ENCODE measurements around the gene SV2C. TPM values are rescaled to one million over a fixed set of nuclear protein-coding genes. Genes with fewer than 3 reads are reported as not detected.

Gene SV2C
- total and polyA plus RNA-seq, 2 donors (not counting 1 experiment from before 2014, with no cell fraction given): not detected

- no peak overlapping the region for H3K9ac ChIP-seq (ENCODE audit: low read length)
- no CpG with 5 or more reads among the region's 1 CpG for WGBS (ENCODE audit: insufficient coverage)
- H3K9me3 ChIP-seq (ENCODE audit: control extremely low read depth in 1 of 3, control insufficient read depth in 2 of 3, insufficient read depth in 1 of 3, low read length in 2 of 3): no peaks in the 10 kb centered on the region
- intact Hi-C loops (cut with micrococcal nuclease): no loop called here
- no peaks in the 10 kb centered on the region for H3K27me3 ChIP-seq (replicated peaks in 1 of 4; ENCODE audit: control extremely low read depth in 1 of 4, control insufficient read depth in 3 of 4, insufficient read depth in 4 of 4, low read length in 3 of 4)
- H3K9me3 Mint-ChIP-seq (ENCODE audit: insufficient read depth): no peaks in the 10 kb centered on the region
- no peak overlapping the region for H3K4me3 Mint-ChIP-seq
- no peaks in the 10 kb centered on the region for H3K36me3 ChIP-seq (replicated peaks in 1 of 2; ENCODE audit: control extremely low read depth in 1 of 2, control insufficient read depth in 1 of 2, extremely low read depth in 1 of 2, insufficient read depth in 2 of 2, low read length in 1 of 2)
- POLR2A ChIA-PET: interaction anchor here (0.6 kb wide), 1 partner anchor 23 kb away, joined by 7 read pairs; the partner anchor contains the start of gene IQGAP2
- no peak overlapping the region for H3K4me3 ChIP-seq (ENCODE audit: control extremely low read depth in 1 of 5, extremely low read depth in 1 of 5, insufficient read depth in 1 of 5, low read depth in 2 of 5, low read length in 4 of 5)
- no peaks in the 10 kb centered on the region for H3K79me2 ChIP-seq (ENCODE audit: control insufficient read depth, insufficient read depth, low read length)
- DNase-seq (no peak), ATAC-seq (ENCODE audit: low read depth) (no peak)
- H4K20me1 ChIP-seq (ENCODE audit: control insufficient read depth, insufficient read depth, low read length, poor library complexity, severe bottlenecking): no peaks in the 10 kb centered on the region
- no peaks in the 10 kb centered on the region for H3K4me1 ChIP-seq (ENCODE audit: control insufficient read depth in 2 of 2, insufficient read depth in 2 of 2, low read length in 2 of 2)
- no peaks in the 10 kb centered on the region for H3K4me1 Mint-ChIP-seq
- CTCF ChIA-PET: interaction anchor here (1.1 kb wide), 1 partner anchor 27 kb away, joined by 3 read pairs; no protein-coding TSS in a partner anchor
- H3K4me2 ChIP-seq (replicated peaks; ENCODE audit: low read depth, low read length, poor library complexity, severe bottlenecking): no peak overlapping the region
- H3K27ac Mint-ChIP-seq: no peak overlapping the region
- H3K27ac ChIP-seq (ENCODE audit: low read length in 2 of 2): no peak overlapping the region
- no peaks in the 10 kb centered on the region for H3K27me3 Mint-ChIP-seq
- no peak overlapping the region for H2AFZ ChIP-seq (ENCODE audit: insufficient read depth, low read depth, low read length, poor library complexity, severe bottlenecking)
- TF ChIP-seq EZH2 (IDR thresholded peaks at IDR 0.05; ENCODE audit: borderline replicate concordance, insufficient read depth, low read depth, low read length, poor library complexity, severe bottlenecking) (no peak), CTCF (IDR thresholded peaks at IDR 0.05) (no peak)
Measured at GRCh38 chr5:76379855-76380254, 296.7 kb downstream of the SV2C start.

- H3K79me2 ChIP-seq (ENCODE audit: control insufficient read depth, insufficient read depth, low read length): no peaks in the 10 kb centered on the region
- no peak for TF ChIP-seq EZH2 (IDR thresholded peaks at IDR 0.05; ENCODE audit: borderline replicate concordance, insufficient read depth, low read depth, low read length, poor library complexity, severe bottlenecking)
- no peak for TF ChIP-seq CTCF (IDR thresholded peaks at IDR 0.05)
- no peak overlapping the region for H3K4me3 ChIP-seq (ENCODE audit: control extremely low read depth in 1 of 5, extremely low read depth in 1 of 5, insufficient read depth in 1 of 5, low read depth in 2 of 5, low read length in 4 of 5)
- ATAC-seq (ENCODE audit: low read depth): no peak
- no peaks in the 10 kb centered on the region for H3K36me3 ChIP-seq (replicated peaks in 1 of 2; ENCODE audit: control extremely low read depth in 1 of 2, control insufficient read depth in 1 of 2, extremely low read depth in 1 of 2, insufficient read depth in 2 of 2, low read length in 1 of 2)
- ChIA-PET POLR2A (no interaction called here), CTCF (no interaction called here)
- H2AFZ ChIP-seq (ENCODE audit: insufficient read depth, low read depth, low read length, poor library complexity, severe bottlenecking): no peak overlapping the region
- no peaks in the 10 kb centered on the region for H3K9me3 Mint-ChIP-seq (ENCODE audit: insufficient read depth)
- intact Hi-C loops (cut with micrococcal nuclease): no loop called here
- no peaks in the 10 kb centered on the region for H3K4me1 ChIP-seq (ENCODE audit: control insufficient read depth in 2 of 2, insufficient read depth in 2 of 2, low read length in 2 of 2)
- H3K4me3 Mint-ChIP-seq: no peak overlapping the region
- H3K9me3 ChIP-seq (ENCODE audit: control extremely low read depth in 1 of 3, control insufficient read depth in 2 of 3, insufficient read depth in 1 of 3, low read length in 2 of 3): no peaks in the 10 kb centered on the region
- H4K20me1 ChIP-seq (ENCODE audit: control insufficient read depth, insufficient read depth, low read length, poor library complexity, severe bottlenecking): no peaks in the 10 kb centered on the region
- H3K27me3 ChIP-seq (replicated peaks in 1 of 4; ENCODE audit: control extremely low read depth in 1 of 4, control insufficient read depth in 3 of 4, insufficient read depth in 4 of 4, low read length in 3 of 4): no peaks in the 10 kb centered on the region
- H3K27me3 Mint-ChIP-seq: no peaks in the 10 kb centered on the region
- no peak for DNase-seq
- H3K9ac ChIP-seq (ENCODE audit: low read length): no peak overlapping the region
- no peaks in the 10 kb centered on the region for H3K4me1 Mint-ChIP-seq
- no peak overlapping the region for H3K27ac Mint-ChIP-seq
- 100% methylated on average over 2 of the region's 7 CpGs for WGBS (ENCODE audit: insufficient coverage)
- H3K27ac ChIP-seq (ENCODE audit: low read length in 2 of 2): no peak overlapping the region
- no peak overlapping the region for H3K4me2 ChIP-seq (replicated peaks; ENCODE audit: low read depth, low read length, poor library complexity, severe bottlenecking)
Measured at GRCh38 chr5:76380346-76381066, 297.3 kb downstream of the SV2C start.
